Measurements from ENCODE around the gene MS4A15. TPM values are rescaled to one million over a fixed set of nuclear protein-coding genes. Genes with fewer than 3 reads are reported as not detected.
"Not testable (repeated sequence)": the region's sequence is repeated elsewhere in the genome, so short reads cannot be mapped to it uniquely, and the experiment has no call there.

Gene MS4A15
- not detected for total RNA-seq

- no peak for TF ChIP-seq POLR2AphosphoS5 (IDR thresholded peaks at IDR 0.05)
- TF ChIP-seq CTCF (IDR thresholded peaks at IDR 0.05), result peak in 2 of 3 donors; percentile 19 to 27
- no peak for TF ChIP-seq POLR2A (IDR thresholded peaks at IDR 0.05)
- Histone ChIP-seq H3K4me3 (no peak within 1 kb of the TSS), H3K36me3 (no peaks in the 10 kb centered on the region), H3K9me3 (no peaks in the 10 kb centered on the region), H3K27me3 (no peaks in the 10 kb centered on the region), H3K27ac (no peak within 1 kb of the TSS), H3K4me1 (no peaks in the 10 kb centered on the region)
- intact Hi-C loops (cut with DNase I; ENCODE audit: low total_unique reads), result no loop called here
- peak in 1 of 2 donors; percentile 2 for DNase-seq (ENCODE audit: low spot score in 2 of 2)
These were observed at the start of gene MS4A15 for GRCh38 chr11:60756307-60757032. Gene MS4A15 (plus strand): TSS chr11:60756867. CDS start chr11:60763734, 6,867 bp downstream.

GRCh38 chr11:60706931-60707330, 49.7 kb upstream of the MS4A15 start:
- Histone ChIP-seq H3K27ac (no peak overlapping the region), H3K36me3 (no peaks in the 10 kb centered on the region), H3K27me3 (no peaks in the 10 kb centered on the region), H3K4me1 (no peaks in the 10 kb centered on the region), H3K9me3 (no peaks in the 10 kb centered on the region), H3K4me3 (no peak overlapping the region)
- no peak for TF ChIP-seq POLR2AphosphoS5 (IDR thresholded peaks at IDR 0.05)
- TF ChIP-seq CTCF (IDR thresholded peaks at IDR 0.05), result no peak
- TF ChIP-seq POLR2A (IDR thresholded peaks at IDR 0.05), result no peak
- no peak for DNase-seq (ENCODE audit: low spot score in 2 of 2)
- intact Hi-C loops (cut with DNase I; ENCODE audit: low total_unique reads), result no loop called here

GRCh38 chr11:60710482-60710881, 46.2 kb upstream of the MS4A15 start:
- intact Hi-C loops (cut with DNase I; ENCODE audit: low total_unique reads), result no loop called here
- TF ChIP-seq CTCF (IDR thresholded peaks at IDR 0.05), result no peak
- Histone ChIP-seq H3K27ac (no peak overlapping the region), H3K36me3 (no peaks in the 10 kb centered on the region), H3K9me3 (no peaks in the 10 kb centered on the region), H3K4me1 (no peaks in the 10 kb centered on the region), H3K27me3 (no peaks in the 10 kb centered on the region), H3K4me3 (no peak overlapping the region)
- no peak for DNase-seq (ENCODE audit: low spot score in 2 of 2)

GRCh38 chr11:60711276-60711675, 45.4 kb upstream of the MS4A15 start:
- intact Hi-C loops (cut with DNase I; ENCODE audit: low total_unique reads), result no loop called here
- Histone ChIP-seq H3K27ac (no peak overlapping the region), H3K9me3 (no peaks in the 10 kb centered on the region), H3K36me3 (no peaks in the 10 kb centered on the region), H3K27me3 (no peaks in the 10 kb centered on the region), H3K4me1 (no peaks in the 10 kb centered on the region), H3K4me3 (no peak overlapping the region)
- DNase-seq (ENCODE audit: low spot score in 2 of 2), result no peak
- no peak for TF ChIP-seq CTCF (IDR thresholded peaks at IDR 0.05)
- TF ChIP-seq POLR2AphosphoS5 (IDR thresholded peaks at IDR 0.05), result no peak
- TF ChIP-seq POLR2A (IDR thresholded peaks at IDR 0.05), result no peak

GRCh38 chr11:60713423-60713822, 43.2 kb upstream of the MS4A15 start:
- DNase-seq (ENCODE audit: low spot score in 2 of 2); H3K9me3 ChIP-seq; intact Hi-C loops (cut with DNase I; ENCODE audit: low total_unique reads); H3K27ac ChIP-seq; H3K4me3 ChIP-seq; H3K4me1 ChIP-seq; H3K36me3 ChIP-seq; H3K27me3 ChIP-seq: not testable (repeated sequence)
